ENCODE results near the gene PRIM2.
A peak's percentile ranks its signal among the peaks of the same experiment; 100 is the strongest.
"Not testable (repeated sequence)": the region's sequence is repeated elsewhere in the genome, so short reads cannot be mapped to it uniquely, and the experiment has no call there.

The PRIM2 gene

DNA sequence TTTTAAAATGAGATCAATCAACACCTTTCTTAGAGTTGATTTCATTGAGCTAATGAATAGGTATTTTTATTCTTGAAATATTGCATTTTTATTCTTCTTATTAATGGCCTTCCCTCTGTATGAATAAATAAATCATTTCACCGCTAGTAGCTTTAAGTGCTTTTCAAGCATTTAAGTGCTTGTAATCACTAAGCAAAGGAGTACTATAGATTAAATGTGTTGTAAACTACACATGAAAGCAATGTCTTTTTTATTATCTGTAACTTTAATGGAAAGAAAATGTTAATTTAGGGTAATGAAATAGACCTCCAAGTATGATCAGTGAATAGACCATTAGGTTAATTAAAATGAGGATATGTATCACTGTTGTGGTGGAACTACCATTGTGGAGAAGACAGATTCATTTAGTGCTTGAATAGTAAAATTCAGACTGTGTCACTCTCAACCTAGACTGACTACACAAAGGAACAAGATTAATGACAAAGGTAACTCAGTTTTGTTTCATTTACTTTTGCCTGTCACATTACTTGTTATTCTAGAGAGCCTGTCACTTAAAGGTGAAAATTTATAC is 132.2 kb downstream of the PRIM2 start:
- not testable (repeated sequence) for DNase-seq (ENCODE audit: low spot score)

GRCh38 chr6:57459781-57460180 is 142.4 kb downstream of the PRIM2 start:
- not testable (repeated sequence) for DNase-seq (ENCODE audit: low spot score)

DNA sequence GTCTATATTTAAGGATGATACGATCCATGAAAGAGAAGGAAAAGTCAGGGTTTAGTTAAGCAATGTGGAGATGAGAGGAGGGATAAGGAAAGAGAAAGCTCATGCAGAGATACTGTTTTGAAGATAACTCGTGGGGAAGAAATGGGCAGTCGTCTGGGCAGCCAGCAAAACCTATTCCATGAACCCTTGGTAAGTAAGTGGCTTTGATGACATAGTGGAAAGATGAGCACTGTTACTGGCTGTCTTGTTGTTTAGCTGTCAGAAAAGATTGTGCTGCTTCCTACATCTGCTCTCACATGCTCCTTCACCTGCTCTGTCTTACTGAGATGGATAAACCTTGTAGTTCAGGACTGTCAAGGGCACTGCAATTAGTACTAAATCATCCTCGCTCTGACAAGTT is 143.6 kb downstream of the PRIM2 start:
- DNase-seq (ENCODE audit: low spot score): not testable (repeated sequence)

GRCh38 chr6:57463809-57464208 is 146.4 kb downstream of the PRIM2 start:
- DNase-seq (ENCODE audit: low spot score): not testable (repeated sequence)

GRCh38 chr6:57465968-57466367 is 148.5 kb downstream of the PRIM2 start:
- not testable (repeated sequence) for DNase-seq (ENCODE audit: low spot score)

GRCh38 chr6:57469072-57469471 is 151.6 kb downstream of the PRIM2 start:
- no peak for DNase-seq (ENCODE audit: low spot score)

- DNase-seq (ENCODE audit: low spot score): not testable (repeated sequence)
These were observed 152.7 kb downstream of the PRIM2 start for GRCh38 chr6:57470148-57470547.

- not testable (repeated sequence) for DNase-seq (ENCODE audit: low spot score)
These were observed 154.0 kb downstream of the PRIM2 start for GRCh38 chr6:57471314-57471864.

DNA sequence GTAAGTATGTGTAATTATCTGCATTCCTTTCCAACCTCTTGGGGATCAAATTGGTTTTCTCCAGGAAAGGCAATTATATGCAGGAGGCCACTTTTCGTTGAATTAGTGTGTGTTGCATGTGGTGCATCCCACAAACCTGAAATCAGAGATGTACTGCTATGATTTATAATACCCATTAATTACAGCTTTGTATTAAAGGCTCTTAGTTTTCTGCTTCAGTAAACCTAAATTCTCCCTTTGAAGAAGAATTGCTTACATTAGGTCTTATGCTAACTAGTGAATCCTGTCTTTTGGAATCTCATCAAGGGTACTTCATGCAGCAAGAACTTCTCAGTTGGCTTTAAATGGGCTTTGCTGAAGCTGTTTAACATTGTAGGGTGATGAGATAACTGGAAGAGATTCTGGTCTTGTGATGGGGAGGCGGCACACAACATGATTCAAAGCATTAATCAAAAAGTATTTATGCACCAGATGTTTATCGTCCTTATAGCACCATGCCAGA is 155.5 kb downstream of the PRIM2 start:
- DNase-seq (ENCODE audit: low spot score): peak; percentile 77

DNA sequence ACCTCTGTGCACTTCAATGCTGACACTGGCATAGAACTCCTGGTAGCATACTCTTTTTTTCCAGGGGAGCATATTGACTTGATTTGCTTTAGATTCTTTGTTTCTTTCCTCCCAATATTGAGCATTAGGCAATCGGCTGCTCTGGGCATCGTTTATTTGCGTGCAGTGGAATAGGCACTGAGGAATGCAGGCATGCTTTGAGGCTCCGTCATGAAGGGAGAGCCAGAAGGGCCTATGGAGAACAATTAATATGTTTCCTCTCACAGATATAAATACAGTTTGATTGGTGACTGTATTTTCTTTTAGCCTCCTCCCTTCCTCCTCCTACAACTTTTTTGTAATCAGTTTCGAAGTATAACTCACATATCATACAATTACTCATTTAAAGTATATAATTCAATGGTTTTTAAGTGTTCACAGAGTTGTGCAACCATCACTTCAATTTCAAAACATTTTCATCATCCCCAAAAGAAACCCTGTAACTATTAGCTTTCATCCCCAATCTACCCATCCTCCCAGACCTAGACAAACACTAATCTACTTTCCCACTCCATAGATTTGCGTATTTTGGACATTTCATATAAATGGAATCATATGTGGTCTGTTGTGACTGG is 157.5 kb downstream of the PRIM2 start:
- not testable (repeated sequence) for DNase-seq (ENCODE audit: low spot score)

GRCh38 chr6:57475656-57476055 is 158.2 kb downstream of the PRIM2 start:
- DNase-seq (ENCODE audit: low spot score): not testable (repeated sequence)

DNA sequence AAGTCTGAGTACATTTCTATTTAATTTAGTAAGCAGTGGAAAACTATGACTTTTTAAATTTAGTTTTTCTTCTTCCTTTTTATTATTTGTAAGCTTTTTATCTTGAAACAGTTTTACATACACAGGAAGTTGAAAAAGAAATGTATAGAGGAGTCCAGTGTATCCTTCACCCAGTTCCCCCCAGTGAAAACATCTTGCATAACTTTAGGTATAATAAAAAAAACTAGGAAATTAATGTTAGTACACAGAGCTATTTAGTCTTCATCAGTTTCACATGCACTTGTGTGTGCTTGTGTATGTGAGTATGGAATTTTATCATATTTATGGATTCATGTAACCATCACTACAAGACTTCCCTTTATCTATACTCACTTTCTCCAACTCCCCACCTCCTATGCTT is 162.8 kb downstream of the PRIM2 start:
- not testable (repeated sequence) for DNase-seq (ENCODE audit: low spot score)

DNA sequence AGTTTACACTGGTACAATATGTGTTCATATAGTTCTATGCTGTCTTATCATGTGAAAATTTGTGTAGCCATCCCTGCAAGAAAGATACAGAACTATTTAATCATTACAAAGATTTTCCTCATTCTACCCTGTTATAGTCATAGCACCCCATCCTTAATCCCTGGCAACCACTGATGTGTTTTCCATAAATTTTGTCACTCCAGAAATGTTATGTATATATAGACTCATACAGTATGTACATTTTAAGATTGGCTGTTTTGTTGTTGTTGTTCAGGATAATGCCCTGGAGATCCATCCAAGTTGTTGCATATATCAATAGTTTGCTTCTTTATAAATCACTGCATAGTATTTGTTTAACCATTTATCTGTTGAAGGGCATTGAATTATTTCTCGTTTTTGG is 163.7 kb downstream of the PRIM2 start:
- DNase-seq (ENCODE audit: low spot score): not testable (repeated sequence)

- DNase-seq (ENCODE audit: low spot score): not testable (repeated sequence)
These were observed 165.0 kb downstream of the PRIM2 start for GRCh38 chr6:57482471-57482870.

- DNase-seq (ENCODE audit: low spot score): not testable (repeated sequence)
These were observed 169.2 kb downstream of the PRIM2 start for GRCh38 chr6:57486494-57487081.

- not testable (repeated sequence) for DNase-seq (ENCODE audit: low spot score)
These were observed 171.1 kb downstream of the PRIM2 start for GRCh38 chr6:57488551-57488950.

DNA sequence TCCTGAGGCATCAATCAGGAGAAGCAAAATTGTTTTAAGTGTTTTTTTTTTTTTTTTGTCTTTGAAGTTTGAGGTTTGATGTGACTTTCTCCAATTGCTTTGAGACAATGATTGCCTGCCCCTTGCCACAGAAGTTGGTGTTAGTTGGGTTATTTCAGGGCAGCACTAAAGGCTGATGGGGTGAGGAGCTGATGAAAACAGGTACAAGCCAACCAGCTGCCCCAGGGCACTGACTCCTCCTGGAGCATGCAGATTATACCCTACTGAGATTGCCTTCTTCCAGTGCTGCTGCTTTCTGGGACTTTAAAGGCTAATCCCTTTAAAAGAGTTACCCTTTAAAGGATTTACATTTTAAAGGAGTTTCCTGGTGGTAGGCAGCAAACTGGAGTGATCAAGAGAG is 172.5 kb downstream of the PRIM2 start:
- not testable (repeated sequence) for DNase-seq (ENCODE audit: low spot score)

GRCh38 chr6:57491795-57492194 is 174.4 kb downstream of the PRIM2 start:
- DNase-seq (ENCODE audit: low spot score): not testable (repeated sequence)

- not testable (repeated sequence) for DNase-seq (ENCODE audit: low spot score)
These were observed 178.8 kb downstream of the PRIM2 start for GRCh38 chr6:57496251-57496650.

GRCh38 chr6:57500368-57501021 is 183.1 kb downstream of the PRIM2 start:
- DNase-seq (ENCODE audit: low spot score): not testable (repeated sequence)

GRCh38 chr6:57502387-57502786 is 185.0 kb downstream of the PRIM2 start:
- not testable (repeated sequence) for DNase-seq (ENCODE audit: low spot score)

GRCh38 chr6:57505251-57505650 is 187.8 kb downstream of the PRIM2 start:
- DNase-seq (ENCODE audit: low spot score): not testable (repeated sequence)
